Measurements from ENCODE around the gene ESR2. TPM values are rescaled to one million over a fixed set of nuclear protein-coding genes. Genes with fewer than 3 reads are reported as not detected.
"Not testable (repeated sequence)": the region's sequence is repeated elsewhere in the genome, so short reads cannot be mapped to it uniquely, and the experiment has no call there.

The ESR2 gene
- polyA plus RNA-seq, 1 experiment = not detected

GRCh38 chr14:64187331-64187730 is 106.8 kb downstream of the ESR2 start:
- CTCF ChIA-PET = no interaction called here
- H3K27me3 ChIP-seq (ENCODE audit: control insufficient read depth, insufficient read depth, low read length) = no peaks in the 10 kb centered on the region
- no peaks in the 10 kb centered on the region for H3K36me3 ChIP-seq (ENCODE audit: control insufficient read depth, insufficient read depth, low read length)
- no peak for TF ChIP-seq CTCF (IDR thresholded peaks at IDR 0.05; ENCODE audit: insufficient read depth, low read depth, low read length)
- no peak for DNase-seq (ENCODE audit: low read depth)
- POLR2A ChIA-PET = no interaction called here
- H3K4me3 ChIP-seq (ENCODE audit: low read depth, low read length) = no peak overlapping the region

GRCh38 chr14:64186231-64187129 is 107.7 kb downstream of the ESR2 start:
- CTCF ChIA-PET = no interaction called here
- no peaks in the 10 kb centered on the region for H3K36me3 ChIP-seq (ENCODE audit: control insufficient read depth, insufficient read depth, low read length)
- H3K4me3 ChIP-seq (ENCODE audit: low read depth, low read length) = no peak overlapping the region
- POLR2A ChIA-PET = no interaction called here
- no peak for TF ChIP-seq CTCF (IDR thresholded peaks at IDR 0.05; ENCODE audit: insufficient read depth, low read depth, low read length)
- no peak for DNase-seq (ENCODE audit: low read depth)
- no peaks in the 10 kb centered on the region for H3K27me3 ChIP-seq (ENCODE audit: control insufficient read depth, insufficient read depth, low read length)

- TF ChIP-seq CTCF (IDR thresholded peaks at IDR 0.05; ENCODE audit: insufficient read depth, low read depth, low read length) = no peak
- no peaks in the 10 kb centered on the region for H3K27me3 ChIP-seq (ENCODE audit: control insufficient read depth, insufficient read depth, low read length)
- no peaks in the 10 kb centered on the region for H3K36me3 ChIP-seq (ENCODE audit: control insufficient read depth, insufficient read depth, low read length)
- H3K4me3 ChIP-seq (ENCODE audit: low read depth, low read length) = no peak overlapping the region
- no peak for DNase-seq (ENCODE audit: low read depth)
- POLR2A ChIA-PET = no interaction called here
- CTCF ChIA-PET = interaction anchor here (0.7 to 1.3 kb wide), 2 partner anchors 11 to 29 kb away, joined by 3 to 5 read pairs; no protein-coding TSS in a partner anchor
Measured at GRCh38 chr14:64185184-64185583, 109.0 kb downstream of the ESR2 start.

- CTCF ChIA-PET = interaction anchor here (0.6 to 1.3 kb wide), 2 partner anchors 10 to 20 kb away, joined by 3 to 5 read pairs; no protein-coding TSS in a partner anchor
- no peak for DNase-seq (ENCODE audit: low read depth)
- POLR2A ChIA-PET = no interaction called here
Measured at GRCh38 chr14:64184103-64184729, 110.0 kb downstream of the ESR2 start.

GRCh38 chr14:64182908-64183307 is 111.3 kb downstream of the ESR2 start:
- CTCF ChIA-PET; H3K27me3 ChIP-seq (ENCODE audit: control insufficient read depth, insufficient read depth, low read length); H3K36me3 ChIP-seq (ENCODE audit: control insufficient read depth, insufficient read depth, low read length); DNase-seq (ENCODE audit: low read depth); POLR2A ChIA-PET; H3K4me3 ChIP-seq (ENCODE audit: low read depth, low read length): not testable (repeated sequence)

More at GRCh38 chr14:64184103-64184729, 110.0 kb downstream of the ESR2 start:
- no peak overlapping the region for H3K4me3 ChIP-seq (ENCODE audit: low read depth, low read length)
- H3K36me3 ChIP-seq (ENCODE audit: control insufficient read depth, insufficient read depth, low read length) = no peaks in the 10 kb centered on the region
- no peaks in the 10 kb centered on the region for H3K27me3 ChIP-seq (ENCODE audit: control insufficient read depth, insufficient read depth, low read length)
- no peak for TF ChIP-seq CTCF (IDR thresholded peaks at IDR 0.05; ENCODE audit: insufficient read depth, low read depth, low read length)
